ENCODE results near the gene TARDBP. TPM values are rescaled to one million over a fixed set of nuclear protein-coding genes. Genes with fewer than 3 reads are reported as not detected.

Gene TARDBP
- total and polyA plus RNA-seq, 9 of the 15 experiments (the other 6 are each of a cell fraction or from before 2014, with no cell fraction given): 122 to 515 (median 243) TPM

DNA sequence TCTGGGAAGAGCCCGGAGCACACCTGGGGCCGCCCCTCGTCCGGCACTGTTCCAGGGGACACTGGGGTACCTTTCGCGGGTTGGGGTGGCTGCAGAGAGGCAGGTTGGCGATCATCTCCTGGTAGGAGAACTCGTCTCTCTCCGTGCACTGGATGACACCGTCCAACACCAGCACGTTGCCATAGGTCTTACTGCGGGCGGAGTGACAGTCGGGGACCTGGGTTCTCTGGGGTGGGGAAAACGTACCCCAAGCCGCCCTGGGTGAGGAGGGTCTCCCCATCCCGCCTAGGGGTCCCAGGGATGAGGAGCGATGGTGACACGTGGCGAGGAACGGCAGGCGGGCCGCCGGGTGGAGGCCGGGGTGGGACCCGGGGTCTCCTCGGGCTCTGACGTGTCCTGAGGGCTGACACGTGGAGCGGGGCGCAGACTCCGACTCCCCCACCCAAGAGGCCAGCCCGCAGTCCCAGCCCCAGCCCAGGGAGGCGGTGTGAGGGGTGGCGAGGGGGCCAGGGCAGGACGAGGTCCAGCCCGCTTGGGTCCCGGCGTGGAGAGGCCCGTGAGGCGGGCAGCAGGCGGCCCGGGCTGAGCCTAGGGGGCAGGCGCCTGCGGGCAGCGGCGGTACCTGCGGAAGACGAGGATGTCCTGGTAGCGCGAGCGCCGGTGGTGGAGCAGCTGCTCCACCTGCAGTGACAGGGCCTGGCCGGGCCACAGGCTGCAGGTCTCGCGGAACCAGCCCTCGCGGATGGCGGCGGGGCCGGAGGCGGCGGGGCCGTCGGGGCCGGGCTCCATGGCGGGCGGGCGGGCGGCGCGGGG lies 46.9 kb downstream of the TARDBP start (continued):
- TF ChIP-seq ZBTB40 (IDR thresholded peaks at IDR 0.05) (no peak), ZBTB40 (CRISPR knock-in tag; IDR thresholded peaks at IDR 0.05) (no peak), ZSCAN32 (CRISPR knock-in tag; IDR thresholded peaks at IDR 0.05) (no peak), ZNF165 (CRISPR knock-in tag; IDR thresholded peaks at IDR 0.05; ENCODE audit: borderline replicate concordance) (no peak), U2AF1 (optimal IDR thresholded peaks at IDR 0.05; ENCODE audit: low read depth, low read length) (no peak), GABPB1 (CRISPR knock-in tag; IDR thresholded peaks at IDR 0.05) (no peak; the same call in 1 of the 2 replicates), HOXB6 (CRISPR knock-in tag; IDR thresholded peaks at IDR 0.05; ENCODE audit: borderline replicate concordance) (no peak), SRF (CRISPR knock-in tag; IDR thresholded peaks at IDR 0.05) (no peak; a peak in 1 of 4 replicates), SAFB2 (IDR thresholded peaks at IDR 0.05; ENCODE audit: borderline replicate concordance, low read depth, low read length, severe bottlenecking) (no peak), RCOR1 (IDR thresholded peaks at IDR 0.05; ENCODE audit: borderline replicate concordance in 1 of 2, low read depth in 2 of 2, low read length in 2 of 2) (no peak), TRIM25 (IDR thresholded peaks at IDR 0.05; ENCODE audit: borderline replicate concordance) (no peak), RBM15 (IDR thresholded peaks at IDR 0.05; ENCODE audit: insufficient read depth, low read length) (no peak), ZNF668 (CRISPR knock-in tag; IDR thresholded peaks at IDR 0.05) (no peak), RB1 (IDR thresholded peaks at IDR 0.05; ENCODE audit: low read depth) (no peak), LARP7 (IDR thresholded peaks at IDR 0.05) (no peak)
- TF ChIP-seq, protein P1, sequence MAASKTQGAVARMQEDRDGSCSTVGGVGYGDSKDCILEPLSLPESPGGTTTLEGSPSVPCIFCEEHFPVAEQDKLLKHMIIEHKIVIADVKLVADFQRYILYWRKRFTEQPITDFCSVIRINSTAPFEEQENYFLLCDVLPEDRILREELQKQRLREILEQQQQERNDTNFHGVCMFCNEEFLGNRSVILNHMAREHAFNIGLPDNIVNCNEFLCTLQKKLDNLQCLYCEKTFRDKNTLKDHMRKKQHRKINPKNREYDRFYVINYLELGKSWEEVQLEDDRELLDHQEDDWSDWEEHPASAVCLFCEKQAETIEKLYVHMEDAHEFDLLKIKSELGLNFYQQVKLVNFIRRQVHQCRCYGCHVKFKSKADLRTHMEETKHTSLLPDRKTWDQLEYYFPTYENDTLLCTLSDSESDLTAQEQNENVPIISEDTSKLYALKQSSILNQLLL (CRISPR knock-in tag; IDR thresholded peaks at IDR 0.05; ENCODE audit: borderline replicate concordance): no peak

Data from K562 (cell line).